Glomerular visceral epithelial cell (primary cell): ENCODE data around the gene BAIAP3.

ENCODE experiments used
- DNase-seq: peaks from one replicate; pipeline ENCODE4 v3.0.0-alpha.2; 2016; ENCODE audit errors: extremely low spot score

Gene BAIAP3

GRCh38 chr16:1346422-1347285, 13.2 kb downstream of the BAIAP3 start:
- no peak for DNase-seq

DNA sequence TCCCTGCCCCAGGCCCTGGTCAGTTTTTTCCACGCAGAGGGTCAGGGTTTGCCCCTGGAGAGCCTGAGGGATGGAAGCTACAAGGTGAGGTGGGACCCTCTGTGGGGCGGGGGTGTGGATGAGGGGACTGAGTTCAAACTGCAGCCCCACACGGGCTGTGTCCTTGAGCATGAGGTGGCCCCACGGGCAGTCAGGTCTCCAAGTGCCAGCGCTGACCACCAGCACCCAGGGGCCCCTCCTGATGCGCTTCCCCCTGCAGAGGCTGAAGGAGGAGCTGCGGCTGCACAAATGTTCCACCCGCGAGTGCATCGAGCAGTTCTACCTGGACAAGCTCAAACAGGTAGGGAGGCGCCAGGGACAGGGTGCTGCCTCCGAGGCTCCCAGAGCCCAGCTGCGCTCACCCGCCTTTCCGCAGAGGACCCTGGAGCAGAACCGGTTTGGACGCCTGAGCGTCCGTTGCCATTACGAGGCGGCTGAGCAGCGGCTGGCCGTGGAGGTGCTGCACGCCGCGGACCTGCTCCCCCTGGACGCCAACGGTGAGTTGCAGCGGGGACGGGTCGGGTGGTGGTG, 13.9 kb downstream of the BAIAP3 start:
- DNase-seq, result no peak

DNA sequence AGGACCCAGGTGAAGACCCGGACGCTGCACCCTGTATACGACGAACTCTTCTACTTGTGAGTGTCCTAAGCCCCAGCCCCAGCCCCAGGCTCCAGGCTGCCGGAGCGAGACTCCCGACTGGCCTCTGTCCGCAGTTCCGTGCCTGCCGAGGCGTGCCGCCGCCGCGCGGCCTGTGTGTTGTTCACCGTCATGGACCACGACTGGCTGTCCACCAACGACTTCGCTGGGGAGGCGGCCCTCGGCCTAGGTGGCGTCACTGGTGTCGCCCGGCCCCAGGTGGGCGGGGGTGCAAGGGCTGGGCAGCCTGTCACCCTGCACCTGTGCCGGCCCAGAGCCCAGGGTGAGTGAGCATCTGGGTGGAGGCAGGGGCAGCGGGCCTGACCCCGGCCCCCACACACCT, 14.5 kb downstream of the BAIAP3 start:
- DNase-seq, result no peak

GRCh38 chr16:1348441-1348840, 15.0 kb downstream of the BAIAP3 start:
- DNase-seq, result no peak

GRCh38 chr16:1348926-1349325, 15.5 kb downstream of the BAIAP3 start:
- DNase-seq, result no peak

- DNase-seq, result no peak
These were observed 15.9 kb downstream of the BAIAP3 start for GRCh38 chr16:1349351-1349750.

GRCh38 chr16:1349951-1350350, 16.5 kb downstream of the BAIAP3 start:
- DNase-seq, result no peak

- no peak for DNase-seq
These were observed 17.2 kb downstream of the BAIAP3 start for GRCh38 chr16:1350691-1351090.

DNA sequence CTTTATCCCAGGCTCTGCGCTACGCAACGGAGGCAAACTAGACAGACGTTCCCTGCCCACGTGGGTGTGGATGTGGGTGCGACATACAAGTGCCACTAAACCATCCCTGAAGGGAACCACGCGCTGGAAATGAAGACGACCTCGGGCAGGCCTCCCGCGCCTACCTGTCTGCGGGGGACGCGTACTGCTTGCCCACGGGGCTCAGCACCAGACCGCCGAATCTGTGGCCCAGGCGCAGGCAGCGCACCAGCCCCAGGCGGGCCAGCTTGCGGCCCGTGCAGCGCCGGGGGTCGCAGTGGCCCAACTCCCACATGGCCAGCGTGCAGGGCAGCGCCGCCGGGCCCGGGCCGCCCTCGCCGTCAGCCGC, 17.8 kb downstream of the BAIAP3 start:
- no peak for DNase-seq

DNA sequence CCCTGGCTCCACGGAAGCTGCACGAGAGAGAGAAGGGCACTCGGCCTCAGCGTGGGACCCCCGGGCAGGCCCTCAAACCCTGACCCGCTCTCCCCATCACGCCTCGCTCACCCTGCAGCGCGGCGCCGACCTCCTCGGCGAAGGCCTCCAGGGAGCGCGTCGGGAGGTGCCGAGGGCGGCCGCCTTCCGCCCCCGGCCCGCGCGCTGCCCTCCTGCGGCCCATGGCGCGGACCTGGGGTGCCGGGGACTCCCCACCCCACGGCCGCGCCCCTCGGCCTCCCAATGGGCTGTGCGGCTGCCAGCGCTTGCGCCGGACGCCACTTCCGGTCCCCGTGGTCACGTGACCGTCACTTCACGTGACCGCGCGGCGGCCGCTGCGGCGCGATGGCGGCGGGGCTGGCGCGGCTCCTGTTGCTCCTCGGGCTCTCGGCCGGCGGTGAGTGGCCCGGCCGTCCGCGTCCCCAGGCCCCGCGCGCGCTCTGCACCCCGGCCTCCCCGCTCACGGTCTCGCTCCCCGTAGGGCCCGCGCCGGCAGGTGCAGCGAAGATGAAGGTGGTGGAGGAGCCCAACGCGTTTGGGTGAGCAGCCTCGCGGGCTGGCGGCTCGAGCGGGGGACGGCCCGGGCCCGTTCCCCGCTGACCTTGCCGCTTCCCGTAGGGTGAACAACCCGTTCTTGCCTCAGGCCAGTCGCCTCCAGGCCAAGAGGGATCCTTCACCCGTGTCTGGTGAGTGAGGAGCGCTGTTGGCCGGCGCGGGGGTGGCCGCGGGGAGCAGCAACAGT, 18.3 kb downstream of the BAIAP3 start, which contains the start of the genes GNPTG and TSR3:
TSS of gene GNPTG (plus strand) at position 350 of the 781 bp plus-strand sequence. CDS start at position 385, 35 bp downstream.
TSS of gene TSR3 (minus strand) at position 297 of the 781 bp plus-strand sequence. CDS start at position 223, 74 bp downstream.
- DNase-seq, result peak; percentile 86

DNA sequence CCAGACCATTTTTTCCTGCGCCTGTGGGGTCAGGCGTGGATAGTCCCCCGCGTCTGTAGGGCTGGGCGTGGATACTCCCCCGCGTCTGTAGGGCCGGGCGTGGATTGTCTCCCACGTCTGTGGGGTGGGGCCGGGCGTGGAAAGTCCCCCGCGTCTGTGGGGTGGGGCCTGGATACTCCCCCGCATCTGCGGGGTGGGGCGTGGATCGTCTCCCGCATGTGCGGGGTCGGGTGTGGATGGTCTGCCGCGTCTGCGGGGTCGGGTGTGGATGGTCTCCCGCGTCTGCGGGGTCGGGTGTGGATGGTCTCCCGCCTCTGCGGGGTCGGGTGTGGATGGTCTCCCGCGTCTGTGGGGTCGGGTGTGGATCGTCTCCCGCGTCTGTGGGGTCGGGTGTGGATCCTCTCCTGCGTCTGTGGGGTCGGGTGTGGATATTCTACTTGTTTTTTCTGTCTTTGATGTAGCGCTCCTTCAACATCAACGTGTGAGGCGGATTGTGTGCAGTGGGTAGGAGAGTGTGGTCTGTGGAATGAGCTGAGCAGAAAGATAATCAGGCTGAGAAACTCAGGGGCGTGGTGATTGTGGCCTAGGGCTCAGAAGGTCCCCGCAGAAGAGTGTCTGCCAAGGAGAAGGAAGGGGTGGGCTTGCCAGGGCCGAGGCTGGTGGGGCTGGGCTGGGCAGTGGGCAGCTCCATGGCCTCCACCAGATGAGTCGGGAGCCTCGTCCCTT, 21.5 kb downstream of the BAIAP3 start:
- DNase-seq, result no peak

DNA sequence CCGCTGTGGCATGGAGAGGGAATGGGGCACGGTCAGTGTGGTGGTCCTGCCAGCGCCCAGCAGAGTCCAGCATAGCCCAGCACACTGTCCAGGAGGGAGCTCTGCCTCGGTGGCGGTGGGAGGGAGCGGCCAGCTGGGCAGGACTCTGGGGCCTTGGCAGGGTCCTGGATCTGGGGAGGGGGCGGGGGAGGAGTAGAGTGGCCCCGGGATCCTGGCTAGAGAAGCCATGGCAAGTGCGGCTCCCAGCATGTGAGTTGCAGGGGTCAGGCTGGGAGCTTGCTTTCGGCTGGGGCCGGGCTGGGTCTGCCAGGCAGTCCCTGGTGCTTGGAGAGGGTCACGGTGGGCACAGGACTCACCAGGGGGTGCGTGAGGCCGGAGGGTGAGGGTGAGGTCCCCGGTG, 22.1 kb downstream of the BAIAP3 start:
- DNase-seq, result no peak

- no peak for DNase-seq
These were observed 22.8 kb downstream of the BAIAP3 start for GRCh38 chr16:1356061-1356900.

GRCh38 chr16:1357906-1358566, 24.6 kb downstream of the BAIAP3 start:
- DNase-seq, result no peak

- no peak for DNase-seq
These were observed 28.4 kb downstream of the BAIAP3 start for GRCh38 chr16:1361685-1362360.

DNA sequence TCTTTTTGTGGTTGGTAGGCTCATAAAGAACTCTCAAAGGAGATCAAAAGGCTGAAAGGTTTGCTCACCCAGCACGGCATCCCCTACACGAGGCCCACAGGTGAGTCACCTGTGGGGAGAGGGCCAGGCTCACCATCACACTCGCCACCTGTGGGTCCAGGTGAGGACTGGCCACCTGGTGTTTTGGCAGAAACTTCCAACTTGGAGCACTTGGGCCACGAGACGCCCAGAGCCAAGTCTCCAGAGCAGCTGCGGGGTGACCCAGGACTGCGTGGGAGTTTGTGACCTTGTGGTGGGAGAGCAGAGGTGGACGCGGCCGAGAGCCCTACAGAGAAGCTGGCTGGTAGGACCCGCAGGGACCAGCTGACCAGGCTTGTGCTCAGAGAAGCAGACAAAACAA, 29.4 kb downstream of the BAIAP3 start:
- DNase-seq, result no peak

DNA sequence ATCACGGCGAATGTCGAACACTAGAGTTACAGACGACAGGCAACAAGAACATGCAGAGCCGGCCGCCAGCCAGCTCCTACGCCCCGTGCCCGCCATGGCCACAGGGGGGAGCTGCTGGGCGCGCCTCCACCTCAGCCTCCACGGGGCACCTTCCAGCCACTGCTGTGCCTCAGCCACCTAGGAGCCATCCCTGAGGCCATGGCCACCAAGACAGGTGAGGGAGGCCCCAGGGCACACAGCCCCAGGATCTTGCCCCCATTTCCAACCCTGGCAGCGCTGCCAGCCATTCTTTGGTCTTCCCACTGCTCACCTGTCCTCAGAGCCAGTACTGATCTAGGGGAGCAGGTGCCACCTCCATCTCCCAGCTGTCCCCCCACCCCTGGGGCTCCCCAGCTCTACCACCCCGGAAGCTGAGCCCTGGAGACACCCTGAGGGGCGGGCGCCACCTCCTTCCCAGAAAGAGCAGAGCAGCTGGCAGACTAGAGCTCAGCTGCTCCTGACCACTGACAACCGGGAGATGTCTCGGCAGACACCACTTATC, 30.1 kb downstream of the BAIAP3 start:
- DNase-seq, result peak; percentile 38

DNA sequence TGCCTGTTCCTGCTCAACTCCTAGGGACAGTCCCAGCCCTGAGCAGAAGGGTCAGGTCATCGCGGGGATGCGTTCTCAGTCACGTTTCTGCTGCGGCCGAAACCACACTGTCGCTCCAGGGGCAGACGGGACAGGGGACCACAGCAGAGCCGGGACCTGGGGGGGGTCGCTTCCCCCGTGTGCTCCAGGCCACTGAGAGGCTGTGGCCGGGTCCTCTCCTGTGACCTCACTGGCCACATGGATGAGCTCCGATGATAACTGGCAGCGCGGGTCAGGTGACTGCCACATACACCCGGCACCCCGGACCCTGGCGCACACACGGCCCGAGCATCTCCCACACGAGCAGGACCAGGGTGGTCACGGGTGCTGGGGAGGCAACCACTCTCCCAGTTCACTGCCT, 31.1 kb downstream of the BAIAP3 start:
- no peak for DNase-seq

DNA sequence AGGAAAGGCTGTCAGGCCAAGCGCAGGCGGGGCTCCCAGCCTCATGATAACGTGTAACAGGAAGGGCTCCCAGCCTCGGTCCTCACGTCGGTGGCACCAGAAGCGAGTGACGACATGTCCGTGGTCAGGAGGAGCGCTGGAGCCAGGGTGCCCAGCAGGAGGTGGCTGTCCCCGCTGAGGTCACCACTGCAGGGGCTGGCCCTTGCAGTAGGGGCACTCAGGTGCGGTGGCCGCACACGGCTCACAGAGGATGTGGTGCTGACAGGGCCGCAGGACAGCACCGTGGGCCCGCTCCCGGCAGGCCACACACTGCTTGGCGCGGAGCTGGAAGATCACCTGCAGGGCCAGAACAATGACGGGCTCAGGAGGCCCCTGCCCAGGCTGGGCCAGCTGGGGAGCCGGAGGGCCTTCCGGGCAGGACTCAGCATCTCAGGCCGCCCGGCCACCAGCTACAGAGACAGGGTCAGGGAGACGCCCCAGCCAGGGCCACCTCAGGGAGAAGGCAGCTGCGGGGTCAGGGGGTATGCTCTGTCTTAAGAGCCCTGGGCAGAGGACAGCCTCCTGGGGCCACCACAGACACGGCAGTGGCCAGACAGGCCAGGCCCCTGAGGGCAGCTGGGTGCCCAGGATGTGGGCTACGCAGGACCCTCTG, 32.7 kb downstream of the BAIAP3 start:
- no peak for DNase-seq
